GM23338 (cell line): ENCODE results near the gene TMEM255B. TPM values are rescaled to one million over a fixed set of nuclear protein-coding genes. Genes with fewer than 3 reads are reported as not detected.

ENCODE experiments used
- ETS1 ChIP-seq: IDR thresholded peaks from 2 replicates; pipeline ENCODE4 v1.6.1; 2016; ENCODE audit warnings: antibody characterized with exemption
- EZH2 ChIP-seq: fragments of 200-600 bp; sonication (generic); IDR thresholded peaks from one replicate; pipeline ENCODE4 v1.8.0; 2017; ENCODE audit warnings: antibody characterized with exemption, mild to moderate bottlenecking, low read depth; ENCODE audit not compliant: unreplicated experiment
- JUNB ChIP-seq: IDR thresholded peaks from one replicate; pipeline ENCODE4 v1.6.1; 2016; ENCODE audit warnings: antibody characterized with exemption; ENCODE audit not compliant: unreplicated experiment
- POLR2AphosphoS5 ChIP-seq: IDR thresholded peaks from 2 replicates; pipeline ENCODE4 v1.6.1; 2016; ENCODE audit warnings: antibody characterized with exemption, low read depth
- ZNF462 ChIP-seq: fragments of 250-450 bp; sonication (Bioruptor Pico); IDR thresholded peaks from 2 replicates; pipeline ENCODE4 v1.5.0; 2020; ENCODE audit warnings: mild to moderate bottlenecking, moderate library complexity
- polyA plus RNA-seq: library from polyadenylated mRNA; unstranded; fragments of >200 nt; fragmentation: Nextera tagmentation; extraction: Ambion mirVana; gene quantifications from 2 replicates; pipeline ENCODE4 v1.2.1, GENCODE V29; 2016
- total RNA-seq: library from RNA; depleted of rRNA; stranded (reverse); fragments of >200 nt; shearing (Covaris generic); gene quantifications from 2 replicates; pipeline ENCODE4 v1.2.3, GENCODE V29; 2014; rRNA removed

Gene TMEM255B
- total and polyA plus RNA-seq, 2 experiments from 2014 or later: 0.69 to 4.4 TPM

GRCh38 chr13:113865427-113865826 lies 106.4 kb downstream of the TMEM255B start (continued):
- TF ChIP-seq ZNF462 (CRISPR knock-in tag): no peak
- TF ChIP-seq EZH2: no peak
- TF ChIP-seq ETS1: no peak
- TF ChIP-seq POLR2AphosphoS5: no peak
- no peak for TF ChIP-seq JUNB

Other genes starting within 250 kb of the TMEM255B start
- 80.0 and 92.0 TPM in 2 replicates for gene TFDP1, start 174.5 kb upstream of the TMEM255B start, total RNA-seq
- 40.2 and 42.9 TPM in 2 replicates for gene TFDP1, start 174.5 kb upstream of the TMEM255B start, polyA plus RNA-seq
- not detected in 2 replicates for gene ATP4B, start 101.0 kb upstream of the TMEM255B start, total RNA-seq
- not detected in 2 replicates for gene ATP4B, start 101.0 kb upstream of the TMEM255B start, polyA plus RNA-seq
- gene GRK1, start 92.0 kb upstream of the TMEM255B start, total RNA-seq: 0.27 TPM in 1 of 2 replicates, not detected in the other
- not detected in 2 replicates for gene GRK1, start 92.0 kb upstream of the TMEM255B start, polyA plus RNA-seq
- 18.0 and 21.2 TPM in 2 replicates for gene GAS6, start 104.8 kb downstream of the TMEM255B start, total RNA-seq
- 7.9 and 8.8 TPM in 2 replicates for gene GAS6, start 104.8 kb downstream of the TMEM255B start, polyA plus RNA-seq
- 1.5 TPM in 1 of 2 replicates, not detected in the other for gene C13orf46, start 214.8 kb downstream of the TMEM255B start, total RNA-seq
- 0.12 and 0.44 TPM in 2 replicates for gene C13orf46, start 214.8 kb downstream of the TMEM255B start, polyA plus RNA-seq